Retinal pigment epithelial cell (primary cell): ENCODE measurements around the gene CEMIP2.
"Not testable (repeated sequence)": the region's sequence is repeated elsewhere in the genome, so short reads cannot be mapped to it uniquely, and the experiment has no call there.

Source experiments
- DNase-seq: peaks from one replicate; pipeline ENCODE4 v3.0.0-alpha.2; 2010; ENCODE audit warnings: low read depth
- H3K4me3 ChIP-seq: 2 replicates; pipeline ENCODE4 v1.5.1; 2011; ENCODE audit warnings: mild to moderate bottlenecking, low read length, control low read depth, moderate library complexity
- TF ChIP-seq, protein P1 (sequence below): conservative IDR thresholded peaks from 2 replicates; pipeline ENCODE4 v1.5.1; 2011; ENCODE audit warnings: low read depth, low read length, control low read depth, inconsistent platforms

The CEMIP2 gene

GRCh38 chr9:71703172-71703872 is 65.0 kb downstream of the CEMIP2 start:
- no peak for DNase-seq
- no peak overlapping the region for H3K4me3 ChIP-seq
- TF ChIP-seq, protein P1, sequence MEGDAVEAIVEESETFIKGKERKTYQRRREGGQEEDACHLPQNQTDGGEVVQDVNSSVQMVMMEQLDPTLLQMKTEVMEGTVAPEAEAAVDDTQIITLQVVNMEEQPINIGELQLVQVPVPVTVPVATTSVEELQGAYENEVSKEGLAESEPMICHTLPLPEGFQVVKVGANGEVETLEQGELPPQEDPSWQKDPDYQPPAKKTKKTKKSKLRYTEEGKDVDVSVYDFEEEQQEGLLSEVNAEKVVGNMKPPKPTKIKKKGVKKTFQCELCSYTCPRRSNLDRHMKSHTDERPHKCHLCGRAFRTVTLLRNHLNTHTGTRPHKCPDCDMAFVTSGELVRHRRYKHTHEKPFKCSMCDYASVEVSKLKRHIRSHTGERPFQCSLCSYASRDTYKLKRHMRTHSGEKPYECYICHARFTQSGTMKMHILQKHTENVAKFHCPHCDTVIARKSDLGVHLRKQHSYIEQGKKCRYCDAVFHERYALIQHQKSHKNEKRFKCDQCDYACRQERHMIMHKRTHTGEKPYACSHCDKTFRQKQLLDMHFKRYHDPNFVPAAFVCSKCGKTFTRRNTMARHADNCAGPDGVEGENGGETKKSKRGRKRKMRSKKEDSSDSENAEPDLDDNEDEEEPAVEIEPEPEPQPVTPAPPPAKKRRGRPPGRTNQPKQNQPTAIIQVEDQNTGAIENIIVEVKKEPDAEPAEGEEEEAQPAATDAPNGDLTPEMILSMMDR = no peak

DNA sequence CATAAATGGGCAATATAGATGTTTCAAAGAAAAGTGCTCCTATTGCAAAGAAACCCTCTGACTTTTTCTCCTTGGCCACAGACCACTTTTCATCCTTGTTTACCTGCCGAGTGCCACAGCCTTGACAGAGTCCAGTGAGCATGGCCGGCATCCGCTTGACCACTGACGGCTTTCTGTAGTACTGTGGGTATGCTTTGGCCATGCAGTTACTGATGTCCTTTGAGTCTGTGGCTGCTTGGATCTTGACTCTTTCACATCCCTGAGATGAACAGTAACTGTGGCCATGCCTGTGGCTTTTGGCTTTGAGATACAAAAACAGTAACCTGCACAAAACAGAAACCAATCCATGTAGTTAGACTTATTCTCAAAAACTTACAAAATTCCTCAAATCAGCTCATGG is 70.4 kb downstream of the CEMIP2 start:
- no peak for DNase-seq
- TF ChIP-seq, protein P1 = no peak
- no peak overlapping the region for H3K4me3 ChIP-seq

- TF ChIP-seq, protein P1 = no peak
- no peak for DNase-seq
- no peak overlapping the region for H3K4me3 ChIP-seq
These were observed 74.0 kb downstream of the CEMIP2 start for GRCh38 chr9:71694332-71694731.

GRCh38 chr9:71693607-71694006 is 74.7 kb downstream of the CEMIP2 start:
- H3K4me3 ChIP-seq = no peak overlapping the region

DNA sequence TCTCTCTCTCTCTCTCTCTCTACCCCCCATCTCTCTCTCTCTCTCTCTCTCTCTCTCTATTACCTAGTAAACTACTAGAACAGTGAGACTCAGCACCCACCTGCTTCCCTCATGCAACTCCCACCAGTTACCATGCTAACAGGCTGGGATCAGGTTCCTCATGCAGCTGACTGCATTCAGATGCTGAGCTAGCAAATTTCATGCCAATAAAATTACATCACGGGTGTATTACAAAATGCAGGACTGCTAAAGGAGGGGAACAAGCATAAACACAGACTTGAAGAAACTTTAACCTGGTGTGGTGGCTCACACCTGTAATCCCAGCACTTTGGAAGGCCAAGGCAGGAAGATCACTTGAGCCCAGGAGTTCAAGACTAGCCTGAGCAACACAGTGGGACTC is 76.0 kb downstream of the CEMIP2 start:
- no peak overlapping the region for H3K4me3 ChIP-seq
- no peak for DNase-seq
- TF ChIP-seq, protein P1 = no peak

More at GRCh38 chr9:71693607-71694006, 74.7 kb downstream of the CEMIP2 start:
- no peak for DNase-seq
- TF ChIP-seq, protein P1 = no peak

GRCh38 chr9:71691576-71691975 is 76.7 kb downstream of the CEMIP2 start:
- H3K4me3 ChIP-seq, DNase-seq: not testable (repeated sequence)

DNA sequence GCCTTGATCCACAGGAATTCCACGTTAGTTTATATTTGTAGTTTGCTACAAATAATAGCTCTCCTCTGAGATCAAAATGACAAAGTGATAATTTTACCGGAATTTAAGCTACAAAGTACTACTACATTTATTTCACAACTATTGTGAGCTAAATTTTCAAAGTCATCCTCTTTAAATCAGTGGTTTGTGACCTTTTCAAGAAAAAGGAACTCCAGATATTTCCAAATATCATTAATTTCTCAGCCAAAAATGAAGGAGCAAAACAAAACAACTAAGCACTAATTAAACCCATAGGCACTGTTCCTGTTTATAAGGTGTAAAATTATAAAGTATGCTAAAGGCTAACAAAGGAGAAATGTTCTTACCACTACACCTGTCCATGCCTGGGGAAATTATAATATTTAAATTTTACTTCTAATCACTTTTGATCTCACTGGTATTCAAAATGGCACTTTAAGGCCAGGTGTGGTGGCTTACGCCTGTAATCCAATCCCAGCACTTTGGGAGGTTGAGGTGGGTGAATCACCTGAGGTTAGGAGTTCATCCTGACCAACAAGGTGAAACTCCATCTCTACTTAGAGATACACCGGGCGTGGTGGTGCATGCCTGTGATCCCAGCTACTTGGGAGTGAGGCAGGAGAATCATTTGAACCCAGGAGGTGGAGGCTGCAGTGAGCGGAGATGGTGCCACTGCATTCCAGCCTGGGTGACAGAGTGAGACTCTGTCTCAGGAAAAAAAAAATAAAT is 77.5 kb downstream of the CEMIP2 start:
- no peak for DNase-seq
- TF ChIP-seq, protein P1 = no peak
- no peak overlapping the region for H3K4me3 ChIP-seq
